Measurements from ENCODE around the gene CHI3L1.
"Not testable (repeated sequence)": the region's sequence is repeated elsewhere in the genome, so short reads cannot be mapped to it uniquely, and the experiment has no call there.

Gene CHI3L1

DNA sequence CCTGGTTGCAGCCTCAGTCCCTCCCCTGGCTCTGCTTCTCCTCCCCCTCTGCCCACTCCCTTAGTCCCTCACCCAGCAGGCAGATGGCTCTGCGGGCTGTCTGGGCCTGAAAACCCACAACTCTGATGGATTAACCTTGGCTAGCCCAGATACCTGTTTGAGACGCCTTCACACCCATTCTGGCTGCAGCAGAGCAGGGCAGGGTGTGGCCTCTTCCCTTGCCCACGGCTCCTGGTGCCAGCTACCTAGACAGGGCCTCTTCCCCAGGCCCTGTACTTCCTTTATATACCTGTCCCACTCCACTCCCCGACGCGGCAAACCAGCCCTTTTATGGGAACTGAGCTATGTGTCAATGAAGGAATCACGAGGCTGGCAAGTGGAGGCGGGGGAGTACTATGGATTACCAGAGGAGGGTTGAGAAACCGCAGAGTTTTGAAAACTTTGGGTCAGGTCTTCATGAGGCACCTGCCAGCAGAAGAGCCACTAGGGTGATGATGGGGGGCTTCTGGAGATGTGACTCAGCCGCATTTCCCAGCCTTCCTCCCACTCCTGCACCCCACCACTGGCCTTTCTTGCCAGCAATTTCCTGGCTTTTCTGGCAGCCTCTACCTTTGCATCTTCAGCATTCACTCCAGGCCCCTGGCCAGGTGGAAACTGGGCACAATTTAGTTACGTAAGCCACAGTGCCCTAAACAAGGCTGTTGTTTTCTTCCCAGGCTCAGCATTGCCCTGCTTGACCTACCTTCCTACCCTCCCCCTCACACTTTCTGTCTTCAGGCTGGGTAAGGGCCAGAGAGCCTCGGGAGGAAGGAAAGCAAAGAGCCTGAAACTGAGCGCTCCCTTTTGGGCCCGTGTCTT, at the start of gene CHI3L1:
Gene CHI3L1, minus strand, starts transcription at position 259 of the 858 bp plus-strand sequence. Its CDS starts 81 bp downstream, at position 178.
- no peaks in the 10 kb centered on the region for H3K36me3 ChIP-seq (ENCODE audit: insufficient read depth, insufficient read length, low read length)
- no peaks in the 10 kb centered on the region for H3K9me3 ChIP-seq (ENCODE audit: insufficient read depth, low read length)
- H3K9ac ChIP-seq (ENCODE audit: insufficient read length, low read depth), result peak within 1 kb of the TSS; percentile 14
- H3K4me1 ChIP-seq (ENCODE audit: insufficient read depth, insufficient read length), result peaks cover 19% of the 10 kb centered on the region
- DNase-seq (ENCODE audit: low read depth, low spot score), result no peak
- H3K4me3 ChIP-seq (ENCODE audit: insufficient read length, low read depth), result no peak within 1 kb of the TSS
- H3K27me3 ChIP-seq (ENCODE audit: insufficient read depth, insufficient read length), result no peaks in the 10 kb centered on the region
- TF ChIP-seq SUZ12 (IDR thresholded peaks at IDR 0.05; ENCODE audit: extremely low read depth, insufficient read depth, insufficient read length), result no peak
- TF ChIP-seq YY1 (IDR thresholded peaks at IDR 0.05; ENCODE audit: insufficient read depth, insufficient read length), result no peak
- no peak for TF ChIP-seq ZNF274 (IDR thresholded peaks at IDR 0.05; ENCODE audit: low read depth, low read length)

- not testable (repeated sequence) for H3K36me3 ChIP-seq (ENCODE audit: insufficient read depth, insufficient read length, low read length); H3K9ac ChIP-seq (ENCODE audit: insufficient read length, low read depth); H3K4me3 ChIP-seq (ENCODE audit: insufficient read length, low read depth); H3K27me3 ChIP-seq (ENCODE audit: insufficient read depth, insufficient read length); H3K4me1 ChIP-seq (ENCODE audit: insufficient read depth, insufficient read length); DNase-seq (ENCODE audit: low read depth, low spot score)
- H3K9me3 ChIP-seq (ENCODE audit: insufficient read depth, low read length), result peaks cover 31% of the 10 kb centered on the region
Measured at GRCh38 chr1:203234901-203235300, 48.4 kb upstream of the CHI3L1 start.

DNA sequence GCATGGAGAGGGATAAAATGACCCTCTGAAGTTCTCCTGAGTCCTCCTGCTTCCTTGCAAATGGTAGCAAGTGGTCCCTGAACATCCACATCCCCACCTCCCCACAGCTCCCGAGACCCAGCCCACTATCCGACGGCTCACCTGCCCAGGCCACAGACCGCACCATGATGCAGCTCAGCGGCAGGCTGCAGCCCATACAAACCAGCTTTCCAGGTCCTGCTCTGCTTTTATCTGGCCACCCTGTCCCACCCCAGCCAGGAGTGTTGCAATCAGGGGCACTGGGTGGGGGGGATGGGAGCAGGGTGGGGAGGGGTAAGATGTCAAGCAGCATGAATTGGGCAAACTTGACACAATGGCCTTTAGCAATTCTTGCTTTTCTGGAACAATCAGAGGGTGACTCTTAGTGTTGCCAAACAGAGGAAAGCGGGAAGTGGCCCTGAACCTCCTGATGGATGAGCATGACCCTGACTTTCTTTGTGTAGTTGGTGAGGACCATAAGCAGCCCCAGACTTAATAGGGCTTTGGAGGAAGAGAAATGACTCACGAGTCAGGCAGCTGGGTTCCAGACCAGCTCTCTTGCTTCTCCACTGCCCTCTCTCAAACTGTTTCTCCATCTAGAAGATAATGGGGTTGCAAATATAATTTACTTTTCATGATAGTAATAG, 43.1 kb upstream of the CHI3L1 start, which contains the start of gene CHIT1:
Gene CHIT1, minus strand, starts transcription at position 203 of the 665 bp plus-strand sequence. Its CDS starts 37 bp downstream, at position 166.
- Histone ChIP-seq H3K4me1 (ENCODE audit: insufficient read depth, insufficient read length) (peaks cover 2% of the 10 kb centered on the region), H3K9ac (ENCODE audit: insufficient read length, low read depth) (no peak within 1 kb of the TSS), H3K9me3 (ENCODE audit: insufficient read depth, low read length) (peaks cover 10% of the 10 kb centered on the region; the same call in 1 of the 2 replicates), H3K4me3 (ENCODE audit: insufficient read length, low read depth) (no peak within 1 kb of the TSS), H3K36me3 (ENCODE audit: insufficient read depth, insufficient read length, low read length) (no peaks in the 10 kb centered on the region), H3K27me3 (ENCODE audit: insufficient read depth, insufficient read length) (peaks cover 10% of the 10 kb centered on the region)
- DNase-seq (ENCODE audit: low read depth, low spot score), result no peak
- TF ChIP-seq ZNF274 (IDR thresholded peaks at IDR 0.05; ENCODE audit: low read depth, low read length) (no peak), SUZ12 (IDR thresholded peaks at IDR 0.05; ENCODE audit: extremely low read depth, insufficient read depth, insufficient read length) (no peak)

DNA sequence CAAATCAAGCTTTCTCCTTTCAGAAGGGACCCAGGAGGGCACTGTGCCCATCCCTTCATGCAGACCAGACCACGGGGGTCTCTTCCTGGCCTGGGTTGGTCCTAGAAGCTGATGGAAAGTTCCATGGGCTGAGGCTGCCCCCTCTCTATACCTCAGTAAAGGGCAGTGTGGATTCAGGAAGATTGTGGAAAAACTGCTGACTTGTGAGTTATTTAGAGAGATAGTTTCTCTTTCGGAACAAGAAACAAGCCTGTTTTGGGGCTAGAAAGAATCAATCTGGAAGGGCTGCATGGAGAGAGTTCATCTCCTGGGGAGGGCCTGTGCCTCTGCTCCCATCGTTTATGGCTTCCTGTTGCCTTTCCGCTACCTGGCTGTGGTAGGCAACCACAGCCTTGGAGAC, 42.2 kb upstream of the CHI3L1 start:
- H3K9ac ChIP-seq (ENCODE audit: insufficient read length, low read depth), result no peak overlapping the region
- peaks cover 2% of the 10 kb centered on the region for H3K4me1 ChIP-seq (ENCODE audit: insufficient read depth, insufficient read length)
- H3K27me3 ChIP-seq (ENCODE audit: insufficient read depth, insufficient read length), result peaks cover 10% of the 10 kb centered on the region
- no peak for DNase-seq (ENCODE audit: low read depth, low spot score)
- TF ChIP-seq ZNF274 (IDR thresholded peaks at IDR 0.05; ENCODE audit: low read depth, low read length) (no peak), SUZ12 (IDR thresholded peaks at IDR 0.05; ENCODE audit: extremely low read depth, insufficient read depth, insufficient read length) (no peak), YY1 (IDR thresholded peaks at IDR 0.05; ENCODE audit: insufficient read depth, insufficient read length) (no peak)
- H3K36me3 ChIP-seq (ENCODE audit: insufficient read depth, insufficient read length, low read length), result no peaks in the 10 kb centered on the region
- H3K4me3 ChIP-seq (ENCODE audit: insufficient read length, low read depth), result no peak overlapping the region
- peaks cover 2% of the 10 kb centered on the region; the same call in 1 of the 2 replicates for H3K9me3 ChIP-seq (ENCODE audit: insufficient read depth, low read length)

DNA sequence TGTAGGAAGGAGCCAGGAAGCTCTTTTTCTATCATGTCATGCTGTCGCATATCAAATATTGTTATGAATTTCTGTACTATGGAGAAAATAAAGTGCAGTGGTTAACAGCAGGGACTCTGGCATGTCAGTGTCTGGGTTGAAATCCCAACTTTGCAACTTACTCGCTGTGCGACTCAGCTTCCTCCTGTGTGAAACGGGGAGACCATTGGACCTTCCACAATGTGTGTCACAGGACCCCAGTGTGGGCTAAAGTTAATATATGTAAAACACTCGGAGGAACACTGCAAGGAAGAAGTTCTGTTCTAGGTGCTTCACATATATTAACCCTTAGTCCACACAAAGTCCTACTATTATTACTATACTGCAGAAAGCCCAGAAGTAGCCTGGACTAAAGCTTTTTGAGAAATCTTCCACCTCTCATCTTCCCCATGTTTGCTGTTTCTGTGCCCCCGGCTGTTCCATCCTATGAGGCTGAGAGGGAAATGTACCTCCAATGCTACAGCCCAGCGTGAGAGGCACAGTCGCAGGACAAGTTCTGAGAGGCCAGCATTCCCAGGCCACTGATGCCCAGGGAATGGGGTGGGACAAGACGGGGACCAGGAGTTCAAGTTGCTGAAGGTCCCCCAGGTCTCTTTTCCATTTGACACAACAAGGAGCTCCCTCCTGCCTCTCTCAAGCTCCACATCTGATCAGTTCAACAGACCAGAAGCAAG, 41.0 kb upstream of the CHI3L1 start:
- TF ChIP-seq YY1 (IDR thresholded peaks at IDR 0.05; ENCODE audit: insufficient read depth, insufficient read length) (no peak), ZNF274 (IDR thresholded peaks at IDR 0.05; ENCODE audit: low read depth, low read length) (no peak), SUZ12 (IDR thresholded peaks at IDR 0.05; ENCODE audit: extremely low read depth, insufficient read depth, insufficient read length) (no peak)
- Histone ChIP-seq H3K9ac (ENCODE audit: insufficient read length, low read depth) (no peak overlapping the region), H3K27me3 (ENCODE audit: insufficient read depth, insufficient read length) (peaks cover 5% of the 10 kb centered on the region)

DNA sequence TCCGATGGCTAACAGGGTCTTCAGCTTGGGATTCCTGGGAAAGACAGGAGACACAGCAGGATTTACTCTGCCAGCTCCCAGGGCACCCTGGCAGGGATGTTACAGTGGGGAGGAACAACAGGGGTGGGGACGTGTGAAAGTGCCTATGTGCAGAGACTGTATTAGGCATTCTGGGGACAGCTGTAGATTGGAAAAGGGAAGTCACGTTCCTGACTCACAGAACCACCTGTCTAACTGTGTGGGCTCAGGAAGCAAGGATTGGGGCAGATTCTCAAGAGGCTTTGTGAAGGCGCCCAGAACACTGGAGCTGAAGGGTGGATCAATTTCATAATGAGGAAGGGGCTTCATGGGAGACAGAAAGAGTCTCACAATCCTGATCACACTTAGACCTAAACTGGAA, 38.6 kb upstream of the CHI3L1 start:
- H3K27me3 ChIP-seq (ENCODE audit: insufficient read depth, insufficient read length), result peaks cover 5% of the 10 kb centered on the region

More for the DNA sequence above, 41.0 kb upstream of the CHI3L1 start:
- peaks cover 2% of the 10 kb centered on the region for H3K4me1 ChIP-seq (ENCODE audit: insufficient read depth, insufficient read length)
- no peaks in the 10 kb centered on the region for H3K9me3 ChIP-seq (ENCODE audit: insufficient read depth, low read length)
- no peak overlapping the region for H3K4me3 ChIP-seq (ENCODE audit: insufficient read length, low read depth)
- DNase-seq (ENCODE audit: low read depth, low spot score), result no peak
- no peaks in the 10 kb centered on the region for H3K36me3 ChIP-seq (ENCODE audit: insufficient read depth, insufficient read length, low read length)

More for the DNA sequence above, 38.6 kb upstream of the CHI3L1 start:
- Histone ChIP-seq H3K9me3 (ENCODE audit: insufficient read depth, low read length) (no peaks in the 10 kb centered on the region), H3K36me3 (ENCODE audit: insufficient read depth, insufficient read length, low read length) (no peaks in the 10 kb centered on the region), H3K4me3 (ENCODE audit: insufficient read length, low read depth) (no peak overlapping the region), H3K9ac (ENCODE audit: insufficient read length, low read depth) (no peak overlapping the region), H3K4me1 (ENCODE audit: insufficient read depth, insufficient read length) (peaks cover 2% of the 10 kb centered on the region)
- no peak for DNase-seq (ENCODE audit: low read depth, low spot score)
- no peak for TF ChIP-seq SUZ12 (IDR thresholded peaks at IDR 0.05; ENCODE audit: extremely low read depth, insufficient read depth, insufficient read length)
- no peak for TF ChIP-seq ZNF274 (IDR thresholded peaks at IDR 0.05; ENCODE audit: low read depth, low read length)
- TF ChIP-seq YY1 (IDR thresholded peaks at IDR 0.05; ENCODE audit: insufficient read depth, insufficient read length), result no peak
